Sigmoid colon (tissue), 7 donors: ENCODE measurements around the gene APEX2. TPM values are rescaled to one million over a fixed set of nuclear protein-coding genes. Genes with fewer than 3 reads are reported as not detected.

Source experiments
- DNase-seq: peaks from one replicate; pipeline ENCODE4 v3.0.0-alpha.2; 2019
- H3K27ac ChIP-seq, 4 donors: fragments of 200-600 bp; sonication (generic); one replicate each; pipeline ENCODE4 v1.5.1; 2016 to 2019; ENCODE audit warnings: mild to moderate bottlenecking in 1 of 4
- H3K27me3 ChIP-seq, 3 donors: fragments of 200-600 bp; sonication (generic); one replicate each; pipeline ENCODE4 v1.5.1; 2019; ENCODE audit warnings: mild to moderate bottlenecking in 1 of 3
- H3K36me3 ChIP-seq, 4 donors: fragments of 200-600 bp; sonication (generic); one replicate each; pipeline ENCODE4 v1.5.1; 2016 to 2019
- H3K4me1 ChIP-seq, 4 donors: fragments of 200-600 bp; sonication (generic); one replicate each; pipeline ENCODE4 v1.5.1; 2017 to 2019
- H3K4me3 ChIP-seq, 4 donors: fragments of 200-600 bp; sonication (generic); one replicate each; pipeline ENCODE4 v1.5.1; 2017 to 2019; ENCODE audit warnings: mild to moderate bottlenecking in 2 of 4, moderate library complexity in 1 of 4
- H3K9me3 ChIP-seq, 4 donors: fragments of 200-600 bp in 3 of 4; sonication (generic) in 3 of 4; one replicate each; pipeline versions ENCODE4 v1.5.1 to v1.6.1; 2013 to 2019
- EP300 ChIP-seq, 4 donors: sonication (generic); formaldehyde crosslinking; IDR thresholded peaks; one replicate each; pipeline ENCODE4 v1.6.1; 2017; ENCODE audit warnings: antibody characterized with exemption in 4 of 4
- POLR2A ChIP-seq, 2 donors: fragments of 450-650 bp; IDR thresholded peaks; one replicate each; pipeline ENCODE4 v1.6.1; 2016; ENCODE audit warnings: antibody characterized with exemption in 2 of 2, mild to moderate bottlenecking in 2 of 2, moderate library complexity in 2 of 2
- POLR2AphosphoS5 ChIP-seq, 4 donors: sonication (generic); formaldehyde crosslinking; IDR thresholded peaks; one replicate each; pipeline ENCODE4 v1.6.1; 2017; ENCODE audit warnings: antibody characterized with exemption in 4 of 4
- WGBS, 2 donors: extraction: QIAGEN DNeasy Blood & Tissue Kit; methylation state at CpG; one replicate each; pipeline ENCODE4 v1.1.7; 2013; 5-methylcytosine and 5-hydroxymethylcytosine counted together
- intact Hi-C: fragments of 100-400 bp; cut with DNase I; formaldehyde crosslinking; loops from one replicate; pipeline ENCODE4 v1.15.1; 2023
- polyA plus RNA-seq, 3 donors: library from polyadenylated mRNA; stranded (reverse); fragments of 200-250 nt; gene quantifications; one replicate each; pipeline ENCODE4 v1.2.3, GENCODE V29; 2013
- total RNA-seq, 4 donors: library from RNA; depleted of rRNA; stranded (reverse); fragments of >200 nt; gene quantifications; one replicate each; pipeline ENCODE4 v1.1.0, GENCODE V29; 2016
- TF ChIP-seq, protein P1 (sequence below), 4 experiments: fragments of 450-650 bp in 3 of 4; fragments of 200-600 bp in 1 of 4; IDR thresholded peaks; one replicate each; pipeline ENCODE4 v1.5.1; 2016 to 2019; ENCODE audit warnings: antibody characterized with exemption in 4 of 4, mild to moderate bottlenecking in 3 of 4, moderate library complexity in 2 of 4
- donor health status: healthy with polysubstance abuse.
- donor health status: Bipolar disorder and iron deficiency.
- donor health status: healthy.

The APEX2 gene
- total and polyA plus RNA-seq, 7 donors = 3.9 to 18.7 (median 5.7) TPM

DNA sequence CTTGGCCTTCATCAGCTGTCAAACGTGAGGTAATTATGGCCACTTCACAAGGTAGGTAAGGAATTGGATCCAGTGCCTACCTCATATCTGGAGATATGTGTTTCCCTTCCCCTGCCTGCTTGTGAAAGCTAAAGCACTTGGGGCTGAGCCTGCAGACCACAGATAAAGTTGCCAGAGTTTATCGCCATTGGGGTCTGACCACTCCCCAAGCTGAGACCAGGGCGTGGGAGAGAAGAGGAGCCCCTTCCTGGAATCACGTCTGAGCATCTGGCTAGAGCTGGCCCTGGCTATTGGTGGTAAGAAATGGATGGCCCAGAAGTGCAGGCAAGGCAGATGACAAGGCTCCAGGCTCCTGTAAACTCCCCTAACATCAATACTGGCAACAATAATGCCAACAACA is 27.9 kb downstream of the APEX2 start:
- 87 to 91% methylated on average over 4 of the region's 4 CpGs for WGBS, 2 donors
- intact Hi-C loops = no loop called here
- no peaks in the 10 kb centered on the region for H3K4me1 ChIP-seq
- H3K27ac ChIP-seq = no peak overlapping the region
- H3K9me3 ChIP-seq = no peaks in the 10 kb centered on the region
- TF ChIP-seq POLR2AphosphoS5 (IDR thresholded peaks at IDR 0.05) (no peak), EP300 (IDR thresholded peaks at IDR 0.05) (no peak), POLR2A (IDR thresholded peaks at IDR 0.05) (no peak)
- TF ChIP-seq, protein P1, sequence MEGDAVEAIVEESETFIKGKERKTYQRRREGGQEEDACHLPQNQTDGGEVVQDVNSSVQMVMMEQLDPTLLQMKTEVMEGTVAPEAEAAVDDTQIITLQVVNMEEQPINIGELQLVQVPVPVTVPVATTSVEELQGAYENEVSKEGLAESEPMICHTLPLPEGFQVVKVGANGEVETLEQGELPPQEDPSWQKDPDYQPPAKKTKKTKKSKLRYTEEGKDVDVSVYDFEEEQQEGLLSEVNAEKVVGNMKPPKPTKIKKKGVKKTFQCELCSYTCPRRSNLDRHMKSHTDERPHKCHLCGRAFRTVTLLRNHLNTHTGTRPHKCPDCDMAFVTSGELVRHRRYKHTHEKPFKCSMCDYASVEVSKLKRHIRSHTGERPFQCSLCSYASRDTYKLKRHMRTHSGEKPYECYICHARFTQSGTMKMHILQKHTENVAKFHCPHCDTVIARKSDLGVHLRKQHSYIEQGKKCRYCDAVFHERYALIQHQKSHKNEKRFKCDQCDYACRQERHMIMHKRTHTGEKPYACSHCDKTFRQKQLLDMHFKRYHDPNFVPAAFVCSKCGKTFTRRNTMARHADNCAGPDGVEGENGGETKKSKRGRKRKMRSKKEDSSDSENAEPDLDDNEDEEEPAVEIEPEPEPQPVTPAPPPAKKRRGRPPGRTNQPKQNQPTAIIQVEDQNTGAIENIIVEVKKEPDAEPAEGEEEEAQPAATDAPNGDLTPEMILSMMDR (IDR thresholded peaks at IDR 0.05) = no peak
- no peak overlapping the region for H3K4me3 ChIP-seq
- H3K36me3 ChIP-seq = no peaks in the 10 kb centered on the region
- no peak for DNase-seq
- H3K27me3 ChIP-seq = no peaks in the 10 kb centered on the region

DNA sequence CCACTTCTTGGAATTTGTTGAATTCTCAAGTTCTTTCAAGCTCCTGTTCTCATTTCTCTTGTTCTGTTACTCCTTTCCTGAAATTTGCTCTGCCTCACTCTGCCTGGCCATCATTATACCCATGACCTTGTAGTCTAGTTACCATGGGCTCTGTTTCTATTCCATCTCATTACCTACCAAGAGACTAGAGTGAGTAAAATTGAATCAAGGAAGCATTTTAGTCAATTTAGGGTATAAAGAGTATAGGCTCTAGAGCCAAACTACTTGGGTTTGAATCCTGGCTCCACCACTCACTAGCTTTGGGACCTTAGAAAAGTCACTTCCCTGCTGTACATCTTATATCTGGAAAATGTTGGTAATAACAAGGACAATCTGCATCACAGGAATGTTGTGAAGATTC is 28.4 kb downstream of the APEX2 start:
- no peaks in the 10 kb centered on the region for H3K36me3 ChIP-seq
- no peak for DNase-seq
- H3K27me3 ChIP-seq = no peaks in the 10 kb centered on the region
- no peaks in the 10 kb centered on the region for H3K9me3 ChIP-seq
- H3K27ac ChIP-seq = no peak overlapping the region
- TF ChIP-seq, protein P1 (IDR thresholded peaks at IDR 0.05) = no peak
- TF ChIP-seq POLR2AphosphoS5 (IDR thresholded peaks at IDR 0.05) = no peak
- no peak for TF ChIP-seq POLR2A (IDR thresholded peaks at IDR 0.05)
- TF ChIP-seq EP300 (IDR thresholded peaks at IDR 0.05) = no peak
- intact Hi-C loops = no loop called here
- no peaks in the 10 kb centered on the region for H3K4me1 ChIP-seq
- H3K4me3 ChIP-seq = no peak overlapping the region

DNA sequence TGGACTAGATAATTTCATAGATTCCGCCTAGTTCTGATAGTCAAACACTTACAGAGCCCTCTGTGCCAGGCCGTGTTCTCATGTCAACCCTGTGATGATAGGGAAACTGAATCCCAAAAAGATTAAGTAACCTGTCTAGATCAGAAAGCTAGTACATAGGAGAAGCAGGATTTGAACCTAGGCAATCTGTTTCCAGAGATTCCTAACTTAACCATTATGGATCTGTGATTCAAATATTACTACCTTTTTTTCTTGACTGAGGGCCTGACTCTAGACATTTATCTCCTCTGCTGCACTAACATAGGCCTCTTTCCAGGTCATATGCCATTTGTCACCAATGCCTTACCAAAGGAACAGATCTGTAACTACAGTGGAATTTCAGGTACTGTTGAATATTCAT is 29.1 kb downstream of the APEX2 start:
- no peaks in the 10 kb centered on the region for H3K36me3 ChIP-seq
- H3K27ac ChIP-seq = no peak overlapping the region
- DNase-seq = no peak
- no peaks in the 10 kb centered on the region for H3K4me1 ChIP-seq
- WGBS, 2 donors = 91 to 93% methylated on average over 2 of the region's 2 CpGs
- no peaks in the 10 kb centered on the region for H3K27me3 ChIP-seq
- no peaks in the 10 kb centered on the region for H3K9me3 ChIP-seq
- TF ChIP-seq, protein P1 (IDR thresholded peaks at IDR 0.05) = no peak
- TF ChIP-seq POLR2A (IDR thresholded peaks at IDR 0.05) (no peak), EP300 (IDR thresholded peaks at IDR 0.05) (no peak)
- H3K4me3 ChIP-seq = no peak overlapping the region
- intact Hi-C loops = no loop called here

DNA sequence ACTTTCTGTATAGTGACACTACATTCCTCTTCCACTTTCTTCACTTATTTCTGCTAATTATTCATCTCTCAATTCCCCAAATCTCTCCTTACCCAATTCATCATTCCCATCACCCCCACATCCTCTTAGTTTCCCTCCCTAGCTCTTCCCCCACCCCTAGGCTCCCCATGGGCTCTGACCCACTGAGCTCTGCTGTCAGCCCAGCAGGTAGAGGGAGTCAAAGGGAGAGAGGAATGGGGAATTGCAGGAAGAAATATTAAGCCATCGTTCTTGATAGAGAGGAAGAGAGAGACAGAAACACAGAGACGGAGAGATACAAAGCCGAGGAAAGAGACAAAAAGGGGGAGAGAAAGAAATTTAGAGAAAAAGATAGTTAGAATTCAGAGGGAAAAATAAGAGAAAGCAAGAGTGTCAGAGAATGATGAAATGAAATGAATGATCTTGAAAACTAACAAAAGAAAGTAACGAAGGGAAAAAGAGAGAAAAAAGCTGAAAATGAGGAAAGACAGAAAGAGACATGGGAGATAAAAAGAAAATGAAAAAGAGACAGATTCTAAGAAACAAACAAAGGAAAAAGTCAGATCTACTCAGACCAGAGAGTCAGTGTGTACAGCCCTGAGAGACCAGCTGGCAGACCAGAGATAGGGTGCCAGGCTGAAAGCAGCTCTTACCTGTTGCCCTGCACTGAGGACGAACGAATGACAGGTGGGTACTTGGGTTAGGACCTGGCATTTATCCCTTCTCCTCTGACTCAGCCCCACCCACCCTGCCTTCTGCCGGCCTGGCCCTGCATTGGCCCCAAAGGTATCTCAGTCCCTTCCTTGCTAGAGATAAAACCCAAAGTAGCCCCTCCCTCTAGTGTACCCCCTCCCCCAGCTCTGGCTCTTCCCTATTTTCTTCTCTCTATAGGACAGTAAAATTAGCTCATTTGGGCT is 30.4 kb downstream of the APEX2 start, which contains the start of gene ALAS2:
Gene ALAS2 (minus strand): TSS at position 707 of the 935 bp plus-strand sequence. CDS start 4,977 bp downstream, outside the sequence.
- DNase-seq = no peak
- Histone ChIP-seq H3K4me3 (no peak within 1 kb of the TSS), H3K36me3 (no peaks in the 10 kb centered on the region), H3K27ac (no peak within 1 kb of the TSS), H3K9me3 (no peaks in the 10 kb centered on the region), H3K27me3 (no peaks in the 10 kb centered on the region), H3K4me1 (no peaks in the 10 kb centered on the region)
- WGBS, 2 donors = 62 to 79% methylated on average over 7 of the region's 7 CpGs
- TF ChIP-seq POLR2AphosphoS5 (IDR thresholded peaks at IDR 0.05) (no peak), EP300 (IDR thresholded peaks at IDR 0.05) (no peak), POLR2A (IDR thresholded peaks at IDR 0.05) (no peak)
- TF ChIP-seq, protein P1 (IDR thresholded peaks at IDR 0.05) = no peak
- intact Hi-C loops = no loop called here
